Activated CD4-positive, alpha-beta T cell treated with anti-CD3 and anti-CD28 coated beads for 4 hours (primary cell): ENCODE data around the gene XRCC4.
"Not testable (repeated sequence)": the region's sequence is repeated elsewhere in the genome, so short reads cannot be mapped to it uniquely, and the experiment has no call there.

Experiments
- DNase-seq, 2 donors: peaks; one replicate each; pipeline ENCODE4 v3.0.0-alpha.2; 2020

Gene XRCC4

DNA sequence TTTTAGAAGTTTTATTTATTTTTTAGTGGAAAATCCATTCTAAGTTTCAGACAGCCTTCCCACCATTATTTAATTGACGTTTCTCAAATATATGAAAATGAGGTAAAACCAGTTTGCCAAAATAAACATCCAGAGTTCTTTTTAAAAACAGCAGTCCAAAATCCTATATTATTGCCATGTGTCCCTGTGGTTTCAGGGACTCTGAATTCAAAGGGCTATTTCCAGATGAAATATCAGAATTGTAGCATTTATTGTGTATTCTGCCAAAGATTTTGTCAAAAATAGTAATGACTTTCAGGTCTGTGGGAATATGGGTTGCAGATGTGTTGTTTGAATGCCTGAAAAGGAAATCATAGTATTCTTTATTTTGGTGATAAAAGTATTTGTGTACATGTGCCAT, 41.6 kb downstream of the XRCC4 start:
- DNase-seq, result no peak

DNA sequence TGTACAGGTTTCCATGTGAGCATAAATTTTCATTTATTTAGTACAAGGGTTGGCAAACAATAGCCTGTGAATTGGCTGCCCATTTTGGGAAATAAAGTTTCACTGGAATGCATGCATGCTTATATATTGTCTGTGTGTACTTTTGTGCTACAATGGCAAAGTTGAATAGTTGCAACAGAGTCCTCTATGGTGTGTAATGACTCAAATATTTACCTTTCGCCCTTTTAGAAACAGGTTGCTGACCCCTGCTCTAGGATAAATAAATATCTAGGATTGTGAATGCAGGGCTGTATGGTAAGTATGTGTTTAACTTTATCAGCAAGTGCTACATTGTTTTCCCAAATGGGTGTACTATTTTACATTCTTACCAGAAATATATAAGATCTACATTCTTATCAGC, 47.2 kb downstream of the XRCC4 start:
- no peak for DNase-seq

DNA sequence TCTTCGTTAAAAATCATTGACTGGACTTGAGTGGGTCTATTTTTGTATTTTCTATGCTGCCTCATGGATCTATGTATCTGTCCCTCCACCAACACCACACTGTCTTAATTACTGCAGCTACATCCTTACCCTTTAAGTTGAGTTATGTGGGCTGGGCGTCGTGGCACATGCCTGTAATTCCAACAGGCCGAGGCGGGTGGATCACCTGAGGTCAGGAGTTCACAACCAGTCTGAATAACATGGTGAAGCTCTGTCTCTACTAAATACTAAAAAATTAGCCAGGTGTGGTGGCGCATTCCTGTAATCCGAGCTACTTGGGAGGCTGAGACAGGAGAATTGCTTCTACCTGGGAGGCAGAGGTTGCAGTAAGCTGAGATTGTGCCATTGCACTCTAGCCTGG, 48.2 kb downstream of the XRCC4 start:
- DNase-seq, result no peak

DNA sequence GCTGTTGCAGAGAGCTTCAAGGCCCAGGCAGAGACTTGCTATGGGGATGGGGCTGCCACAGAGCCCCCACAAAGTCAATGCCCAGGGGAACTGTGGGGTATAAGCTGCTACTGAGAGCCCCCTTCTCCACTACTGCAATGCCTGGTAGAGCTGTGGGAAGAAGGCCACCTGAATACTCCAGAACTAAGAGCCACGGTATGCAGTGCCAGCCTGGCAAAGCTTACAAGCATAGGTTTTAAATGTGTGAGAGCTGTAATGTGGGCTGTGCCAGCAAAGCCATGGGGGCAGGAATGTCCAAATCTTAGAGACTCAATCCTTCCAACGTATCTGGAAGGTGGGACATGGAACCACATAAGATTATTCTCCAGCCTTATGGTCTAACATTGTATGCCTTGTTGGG, 49.2 kb downstream of the XRCC4 start:
- no peak for DNase-seq

DNA sequence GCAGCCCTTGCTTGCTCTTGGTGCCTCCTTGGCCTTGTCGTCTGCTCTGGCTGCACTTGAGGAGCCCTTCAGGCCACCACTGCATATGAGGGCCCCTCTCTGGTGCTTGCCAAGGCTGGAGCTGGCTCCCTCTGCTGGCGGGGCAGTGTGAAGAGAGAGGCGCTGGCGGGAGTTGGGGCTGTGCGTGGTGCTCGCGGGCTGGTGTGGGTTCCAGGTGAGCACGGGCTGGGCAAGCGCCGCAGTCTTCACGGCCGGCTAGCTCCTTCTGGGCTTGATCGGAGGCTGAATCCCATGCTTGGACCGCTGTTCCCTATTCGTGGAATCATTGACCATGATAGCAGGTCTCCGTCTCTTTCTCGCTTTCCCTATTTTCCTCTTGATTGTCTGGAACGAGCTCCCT, 56.5 kb downstream of the XRCC4 start:
- no peak for DNase-seq

DNA sequence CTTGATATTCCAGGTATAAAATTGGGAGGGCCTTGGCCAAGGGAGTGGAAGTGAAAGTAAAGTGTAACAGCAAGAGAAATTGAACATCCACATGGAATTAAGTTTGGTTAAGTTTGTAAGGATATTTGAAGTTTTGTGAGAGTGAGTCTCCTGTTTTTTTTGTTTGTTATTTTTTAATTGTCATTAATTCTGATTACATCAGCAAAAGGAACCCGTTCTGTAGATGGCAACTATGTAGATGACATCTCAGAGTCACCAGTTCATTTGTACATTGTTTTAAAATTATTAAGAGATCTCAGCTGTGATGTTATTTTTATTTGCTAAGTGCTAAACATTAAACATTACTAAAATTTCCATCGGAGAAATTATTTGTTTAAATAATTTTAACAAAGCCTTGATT, 65.2 kb downstream of the XRCC4 start:
- no peak for DNase-seq

DNA sequence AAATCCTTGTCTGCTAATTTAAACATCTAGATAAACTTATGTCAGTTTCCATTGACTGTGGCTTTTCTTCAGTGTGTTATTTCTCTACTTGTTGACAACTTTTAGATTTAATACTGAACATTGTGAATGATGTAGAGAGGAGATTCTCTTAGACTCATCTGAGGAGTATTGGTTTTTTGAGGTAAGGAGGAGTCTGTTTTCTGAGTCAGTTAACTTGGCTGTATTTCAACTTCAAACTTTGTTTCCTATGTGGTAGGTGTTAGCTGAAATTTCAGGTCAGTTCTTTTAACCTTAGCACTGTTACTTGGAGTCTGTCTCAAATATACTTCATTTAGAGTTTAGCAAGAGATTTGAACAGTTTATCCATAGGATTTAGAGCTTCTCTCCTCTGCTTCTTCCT, 67.9 kb downstream of the XRCC4 start:
- DNase-seq, result no peak

DNA sequence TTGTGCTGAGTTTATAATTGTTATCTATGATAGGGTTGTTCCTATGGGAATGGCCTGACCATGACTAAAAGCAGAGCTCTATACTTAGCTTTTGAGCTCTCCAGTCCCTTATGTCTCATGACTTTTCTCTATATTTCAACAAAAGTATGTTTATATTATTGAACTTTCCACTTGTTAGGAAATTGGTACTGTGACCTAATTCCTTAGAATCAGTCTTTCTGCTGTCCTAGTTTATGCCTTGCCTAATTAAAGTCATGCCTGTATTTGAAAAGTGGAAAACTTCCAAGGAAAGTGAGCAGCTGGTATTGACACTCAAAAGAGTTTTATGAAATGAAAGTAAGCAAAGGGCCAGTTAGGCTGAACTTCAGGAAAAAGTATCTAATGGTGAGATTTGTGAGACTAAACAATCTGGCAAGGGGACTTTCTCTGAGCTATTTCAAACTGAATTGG, 68.6 kb downstream of the XRCC4 start:
- DNase-seq, result no peak

DNA sequence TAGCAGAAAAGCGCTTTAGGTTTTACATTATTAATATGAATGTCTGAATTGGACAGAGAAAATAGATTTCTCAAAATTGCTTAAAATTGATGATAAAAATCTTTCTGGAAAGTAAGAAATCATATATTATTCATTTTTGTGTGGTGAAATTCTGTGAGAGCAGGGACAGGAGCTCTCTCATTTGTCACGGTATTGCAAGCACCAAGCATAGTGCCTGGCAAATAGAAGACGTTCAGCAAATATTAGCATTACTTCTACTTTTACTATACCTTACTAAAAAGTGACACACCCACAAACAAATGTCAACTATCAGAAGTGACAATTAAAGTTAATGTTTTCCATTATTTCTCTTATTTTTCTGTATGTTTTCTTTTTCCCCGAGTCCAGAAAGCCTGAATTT, 69.1 kb downstream of the XRCC4 start:
- no peak for DNase-seq

DNA sequence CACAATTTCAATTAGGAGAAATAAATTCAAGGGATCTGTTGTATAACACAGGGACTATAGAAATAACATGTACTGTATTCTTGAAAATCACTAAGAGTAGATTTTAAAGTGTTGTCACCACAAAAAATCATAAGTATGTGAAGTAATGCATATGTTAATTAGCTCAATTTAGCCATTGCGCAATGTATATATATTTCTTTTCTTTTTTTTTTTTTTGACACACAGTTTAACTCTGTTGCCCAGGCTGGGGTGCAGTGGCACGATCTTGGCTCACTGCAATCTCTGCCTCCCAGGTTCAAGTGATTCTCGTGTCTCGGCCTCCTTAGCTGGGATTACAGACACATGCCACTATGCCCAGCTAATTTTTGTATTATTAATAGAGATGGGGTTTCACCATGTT, 70.2 kb downstream of the XRCC4 start:
- no peak for DNase-seq

DNA sequence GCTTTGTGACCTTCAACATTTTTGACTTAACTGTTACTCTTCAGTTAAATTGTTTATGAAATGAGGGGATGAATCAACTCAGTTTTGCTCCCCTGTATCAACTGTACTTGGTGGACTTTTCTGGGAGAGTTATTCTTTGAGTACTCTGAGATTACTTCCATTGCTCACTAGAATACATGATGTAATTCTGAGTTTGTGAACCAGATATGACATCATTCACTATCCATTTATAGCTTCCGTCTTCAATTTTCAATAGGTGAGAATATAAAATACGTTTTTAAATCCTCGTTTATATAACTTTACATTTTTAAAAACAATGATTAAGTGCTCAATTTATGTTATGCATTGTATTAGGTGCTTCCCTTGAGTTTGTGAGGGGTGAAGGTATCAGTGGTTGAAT, 71.0 kb downstream of the XRCC4 start:
- DNase-seq, result no peak

DNA sequence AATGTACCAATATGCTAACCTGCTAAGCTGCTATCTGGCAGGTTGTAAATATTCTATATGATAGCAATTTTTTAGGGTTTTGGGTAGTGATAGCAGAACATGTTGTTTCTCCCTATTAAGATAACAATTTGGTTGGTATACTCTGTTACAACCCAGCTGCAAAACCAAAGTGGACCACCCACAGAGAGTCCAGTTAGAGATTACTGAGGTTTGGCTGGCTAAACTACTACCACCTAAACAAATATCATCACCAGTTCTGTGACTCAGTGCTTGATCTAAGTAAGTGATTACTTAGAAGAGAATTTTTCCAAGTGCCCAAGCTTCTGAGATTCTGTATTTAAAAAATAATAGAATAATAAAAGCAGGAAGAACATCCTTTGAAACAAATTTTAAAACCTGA, 72.3 kb downstream of the XRCC4 start:
- no peak for DNase-seq

DNA sequence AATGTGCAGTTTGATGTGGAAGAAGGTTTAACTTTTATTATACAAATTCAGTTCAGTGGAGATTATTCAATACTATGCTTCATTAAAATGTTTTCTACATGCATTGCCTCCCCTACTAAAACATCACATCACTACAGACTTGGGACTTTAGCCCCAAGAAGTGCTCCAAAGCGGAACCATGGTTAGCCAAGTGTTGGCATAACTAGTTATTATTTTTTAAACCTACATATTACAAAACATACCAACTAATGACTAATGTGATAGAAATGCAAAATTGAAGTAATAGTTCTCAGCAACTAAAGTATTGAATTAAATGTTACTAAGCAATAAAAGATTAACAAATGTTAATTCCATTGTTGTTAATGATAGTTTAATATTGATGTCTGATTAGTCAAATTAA, 74.5 kb downstream of the XRCC4 start:
- no peak for DNase-seq

DNA sequence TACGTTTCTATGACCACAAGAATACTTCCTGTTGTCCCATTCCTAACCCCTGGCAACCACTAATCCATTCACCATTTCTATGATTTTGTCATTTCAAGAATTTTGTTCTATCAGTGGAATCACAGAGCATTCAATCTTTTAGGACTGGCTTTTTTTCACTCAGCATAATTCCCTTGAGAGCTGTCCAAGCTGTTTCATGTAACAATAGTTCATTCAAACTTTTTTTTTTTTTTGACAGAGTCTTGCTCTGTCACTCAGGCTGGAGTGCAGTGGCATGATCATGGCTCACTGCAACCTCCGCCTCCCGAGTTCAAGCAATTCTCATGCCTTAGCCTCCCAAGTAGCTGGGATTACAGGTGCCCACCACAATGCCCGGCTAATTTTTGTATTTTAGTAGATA, 75.6 kb downstream of the XRCC4 start:
- not testable (repeated sequence) for DNase-seq

DNA sequence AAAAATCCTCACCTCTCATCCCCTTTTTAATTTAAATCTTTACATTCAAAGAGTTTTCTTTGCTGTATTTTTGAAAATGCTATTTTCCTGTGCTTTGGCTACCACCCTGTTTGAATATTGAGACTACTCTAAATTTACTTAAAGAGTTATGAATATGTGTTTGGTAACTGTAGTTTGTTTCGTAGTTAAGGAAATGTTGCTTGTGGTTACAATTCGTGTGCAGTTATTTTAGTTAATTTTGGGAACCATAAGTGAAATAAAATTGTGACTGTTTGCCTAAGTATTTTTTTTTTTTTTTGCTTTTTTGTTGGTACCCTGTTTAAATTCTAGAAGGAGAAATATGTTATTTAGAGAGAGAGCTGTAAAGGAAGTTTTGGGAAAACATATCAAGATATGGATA, 78.7 kb downstream of the XRCC4 start:
- no peak for DNase-seq

DNA sequence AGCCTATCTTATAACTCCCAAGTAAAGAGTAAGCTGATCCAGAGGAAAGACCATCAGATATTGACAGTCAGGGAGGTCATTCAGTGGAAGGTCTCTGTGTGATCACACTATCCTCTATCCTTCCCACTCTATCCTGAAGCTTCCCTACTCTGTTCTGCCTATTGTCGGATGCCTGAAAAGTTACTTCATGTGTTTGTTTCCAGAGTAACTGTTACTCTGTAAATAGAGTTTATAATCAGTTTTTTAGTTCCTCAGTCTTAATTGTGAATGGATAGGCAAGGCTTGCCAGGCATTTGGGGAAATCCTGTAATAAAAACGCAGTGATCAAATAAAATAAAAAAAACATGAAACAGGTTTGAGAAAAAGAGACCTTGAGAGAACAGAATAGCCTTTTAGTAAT, 79.8 kb downstream of the XRCC4 start:
- no peak for DNase-seq

DNA sequence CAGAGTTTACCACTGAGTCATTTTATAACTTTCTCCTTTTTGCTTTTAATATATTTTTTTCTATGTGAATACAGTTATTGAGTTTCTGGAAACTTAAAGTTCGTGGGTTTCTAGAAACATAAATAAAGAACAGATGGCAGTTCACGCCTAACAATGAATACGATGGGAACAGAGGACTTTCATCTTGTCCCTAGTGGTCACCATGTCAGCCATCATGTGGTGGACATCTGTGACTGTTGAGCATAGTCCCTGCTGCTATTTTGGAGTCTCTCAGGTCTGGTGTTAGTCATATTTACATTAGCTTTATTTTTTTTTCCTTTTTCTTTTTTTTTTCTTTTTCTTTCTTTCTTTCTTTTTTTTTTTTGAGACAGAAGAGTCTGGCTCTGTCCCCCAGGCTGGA, 85.3 kb downstream of the XRCC4 start:
- no peak for DNase-seq

DNA sequence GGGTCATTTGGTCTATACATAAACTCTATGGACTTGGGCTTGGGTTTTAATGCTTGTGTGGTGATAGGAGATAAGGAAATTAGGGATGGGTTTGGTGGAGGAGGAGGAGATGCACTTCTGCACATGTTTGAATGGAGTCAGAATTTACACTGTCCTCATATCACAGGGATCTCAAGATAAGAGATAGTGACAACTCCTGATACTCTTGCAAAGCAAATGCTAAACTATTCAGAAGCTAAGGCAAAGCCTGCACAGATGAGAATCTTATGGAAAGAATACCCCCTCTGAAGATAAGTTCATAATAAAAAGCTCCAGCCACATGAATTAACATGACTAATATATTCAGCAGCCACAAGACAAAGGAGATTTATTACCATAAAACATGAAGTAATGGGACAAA, 90.2 kb downstream of the XRCC4 start:
- no peak for DNase-seq

DNA sequence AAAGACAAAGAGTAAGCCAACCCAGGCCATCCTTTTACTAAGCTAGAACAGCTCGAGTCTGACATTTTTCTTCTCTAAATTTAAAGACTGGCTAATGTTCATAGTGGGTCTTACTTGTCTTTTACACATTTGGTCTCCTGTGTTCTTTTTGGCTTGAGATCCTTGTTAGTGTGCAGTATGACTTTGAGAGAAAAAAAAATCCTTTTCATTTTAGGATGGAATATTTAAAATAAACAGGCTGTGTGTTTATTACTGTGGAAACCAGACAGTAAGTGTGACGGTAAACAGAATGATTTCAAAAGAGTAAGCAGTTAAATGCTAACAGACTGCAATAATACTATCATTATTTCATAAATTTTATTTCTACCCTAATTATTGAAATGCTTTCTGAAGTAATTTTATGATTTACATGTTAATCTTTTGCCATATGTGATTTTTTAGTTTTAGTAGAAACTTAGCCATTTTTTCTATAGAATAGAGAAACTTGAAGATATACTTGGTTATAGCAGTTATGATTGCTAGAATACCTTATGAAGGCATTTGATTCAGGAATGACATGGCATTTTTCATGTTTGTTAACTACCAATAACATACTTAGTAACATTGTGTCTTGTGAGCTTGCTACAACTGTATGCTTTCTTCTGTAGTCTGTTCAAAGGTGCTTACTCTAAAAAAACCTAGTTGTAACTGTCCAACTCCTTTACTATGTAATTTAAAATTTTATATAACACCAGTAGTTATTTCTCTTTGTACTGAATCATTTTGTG, 92.4 kb downstream of the XRCC4 start:
- no peak for DNase-seq

DNA sequence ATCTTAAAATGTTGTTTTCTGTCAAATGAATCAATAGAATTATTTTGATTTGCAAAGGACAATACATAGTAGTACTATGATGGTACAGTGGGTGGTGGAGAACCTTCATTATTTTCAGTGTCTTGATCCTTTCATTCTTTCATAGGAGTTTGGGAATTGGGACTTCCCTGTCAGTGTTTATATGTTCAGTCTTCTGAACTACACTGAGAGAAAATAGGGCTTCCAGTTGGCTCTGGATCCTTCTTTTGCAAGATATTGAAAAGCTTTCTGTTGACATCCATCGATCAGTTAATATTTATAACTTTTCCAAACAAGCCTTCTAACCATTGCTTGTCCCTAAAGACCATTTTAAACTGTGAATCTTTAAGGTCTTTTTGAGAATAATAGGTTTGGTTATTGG, 94.7 kb downstream of the XRCC4 start:
- no peak for DNase-seq

DNA sequence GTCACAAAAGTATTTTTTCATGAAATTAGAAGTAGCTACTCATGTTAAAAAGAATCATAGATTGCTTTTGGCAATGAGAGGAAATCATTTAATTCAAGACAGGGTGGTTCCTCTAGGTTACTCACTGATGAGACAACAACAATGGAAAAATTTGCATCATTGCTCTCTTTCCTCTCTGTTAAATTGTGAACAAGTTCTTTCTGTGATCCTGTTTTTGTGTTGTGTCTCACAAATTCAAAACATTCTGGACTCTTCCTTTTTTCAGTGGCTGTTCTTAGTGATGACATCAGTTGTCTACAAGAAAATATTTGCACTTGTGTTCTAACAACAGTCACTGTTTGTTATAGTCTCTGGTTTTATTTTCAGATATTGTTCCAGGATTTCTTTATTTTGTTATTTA, 95.3 kb downstream of the XRCC4 start:
- DNase-seq, result no peak

DNA sequence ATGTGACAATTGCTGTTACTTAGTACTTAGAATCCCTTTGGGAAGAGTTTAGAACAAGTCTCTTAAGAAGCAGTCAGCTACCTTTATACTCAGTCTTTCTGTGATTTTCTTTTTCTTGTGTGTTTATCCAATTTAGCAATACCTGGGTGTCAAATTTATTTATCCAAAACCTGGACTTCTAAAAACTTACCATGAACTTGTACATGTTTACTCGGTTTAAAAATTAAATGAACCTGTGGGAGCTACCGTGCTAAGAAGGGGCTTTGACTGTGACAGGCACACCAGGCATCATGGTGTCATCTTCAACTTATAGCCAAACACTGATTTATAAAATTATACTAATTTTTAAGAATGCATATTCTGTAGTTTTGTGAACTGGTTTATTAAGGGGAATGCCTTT, 96.5 kb downstream of the XRCC4 start:
- DNase-seq, result no peak

DNA sequence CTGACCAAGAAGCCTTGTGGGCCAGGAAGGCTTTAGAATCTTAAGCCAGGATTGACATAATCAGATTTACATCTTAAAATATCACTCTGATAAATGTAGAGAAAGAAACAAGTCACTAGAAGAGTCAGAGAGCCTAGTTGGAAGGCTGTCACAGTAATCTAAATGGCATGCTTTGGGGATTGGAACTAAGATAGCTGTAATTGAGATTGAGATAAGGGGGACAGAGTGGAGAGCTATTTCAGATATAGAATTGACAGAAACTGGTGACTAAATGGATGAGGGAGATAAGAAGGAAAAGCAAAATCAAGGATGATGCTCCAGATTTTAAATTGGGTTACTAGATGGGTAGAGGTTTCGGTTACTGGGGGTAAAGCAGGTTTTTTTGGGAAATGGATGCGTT, 100.5 kb downstream of the XRCC4 start:
- no peak for DNase-seq

DNA sequence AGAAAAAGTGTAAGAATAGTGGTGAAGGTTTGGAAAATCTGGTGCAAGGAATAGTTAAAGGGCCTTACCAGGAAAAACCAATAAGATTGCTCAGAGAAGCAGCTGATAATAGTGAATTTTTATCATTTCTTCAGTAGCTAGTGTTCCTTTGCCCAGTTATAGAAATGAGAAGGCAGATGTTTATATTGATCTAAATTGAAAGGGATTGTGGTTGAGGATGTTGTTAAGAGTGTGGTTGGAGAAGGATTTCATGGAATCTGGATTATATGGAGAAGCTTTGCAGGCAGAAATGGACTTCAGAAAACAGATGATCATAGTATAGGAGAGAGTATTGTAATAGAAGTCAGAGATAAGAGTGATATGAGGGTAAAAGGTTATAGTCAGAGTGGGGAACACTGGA, 102.6 kb downstream of the XRCC4 start:
- DNase-seq, result no peak

DNA sequence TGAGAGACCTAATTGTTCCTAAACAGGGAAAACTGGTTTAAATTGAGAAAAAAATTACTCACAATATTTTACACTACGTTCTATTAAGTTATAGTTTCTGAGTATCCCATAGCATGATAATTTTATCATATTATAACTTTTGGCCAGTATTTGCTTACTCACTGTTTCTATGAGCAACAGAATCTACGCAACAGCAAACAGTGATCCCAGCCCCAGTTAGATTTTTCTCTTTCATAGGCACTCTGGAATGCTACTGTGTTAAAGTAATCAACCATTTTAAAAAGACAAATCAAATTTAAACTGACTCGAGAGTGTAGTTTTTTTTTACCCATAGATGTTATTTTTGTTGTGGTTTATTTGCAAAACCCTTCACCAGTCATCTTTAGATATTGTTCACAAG, 107.2 kb downstream of the XRCC4 start:
- DNase-seq, result no peak

DNA sequence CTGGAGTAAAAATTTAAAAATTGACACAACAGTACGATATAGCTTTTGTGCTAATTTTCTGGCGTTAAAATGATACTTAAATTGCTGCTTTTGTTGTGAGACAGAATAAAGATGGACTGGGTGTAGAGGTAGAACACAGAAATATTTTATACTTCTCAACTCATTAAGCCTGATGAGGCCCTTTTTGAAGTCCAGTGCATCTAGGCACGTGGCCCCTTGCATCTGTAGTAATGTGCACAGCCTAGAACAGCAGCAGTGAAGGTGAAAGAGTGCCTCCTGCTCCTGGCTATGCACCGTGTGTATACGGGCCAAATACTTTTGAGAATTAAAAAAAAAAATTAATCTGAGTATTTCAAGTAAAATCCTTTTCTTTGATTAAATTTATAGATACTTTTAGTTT, 115.6 kb downstream of the XRCC4 start:
- no peak for DNase-seq
